ENCODE measurements around the gene CSNK2A2. TPM values are rescaled to one million over a fixed set of nuclear protein-coding genes. Genes with fewer than 3 reads are reported as not detected.

The CSNK2A2 gene
- total RNA-seq, 2 donors from 2014 or later = 72.6 to 84.5 TPM

Other genes with a start within 250 kb of the CSNK2A2 start
- gene CNGB1, start 227.0 kb downstream of the CSNK2A2 start, total RNA-seq = not detected
- gene ZNF319, start 197.4 kb downstream of the CSNK2A2 start, total RNA-seq = 10 to 100 TPM in 1 of 2 donors, 1 to 10 TPM in 1; 9.6 to 10.7 TPM
- 100 to 1,000 TPM in 1 of 2 donors, 10 to 100 TPM in 1; 74.3 to 124 TPM for gene USB1, start 196.7 kb downstream of the CSNK2A2 start, total RNA-seq
- under 1 TPM in 1 of 2 donors, not detected in 1; 0.31 TPM for gene MMP15, start 172.4 kb downstream of the CSNK2A2 start, total RNA-seq
- 10 to 100 TPM; 39.2 TPM for gene CFAP20, start 68.7 kb downstream of the CSNK2A2 start, total RNA-seq
- gene PRSS54, start 96.9 kb upstream of the CSNK2A2 start, total RNA-seq = not detected
- 10 to 100 TPM; 11.8 to 21.6 TPM for gene GINS3, start 194.4 kb upstream of the CSNK2A2 start, total RNA-seq